GM19328 (cell line): ENCODE measurements around the gene DNAJB1.
"Not testable (repeated sequence)": the region's sequence is repeated elsewhere in the genome, so short reads cannot be mapped to it uniquely, and the experiment has no call there.

Experiments
- ATAC-seq: cut with Tn5 transposase; IDR thresholded peaks from one replicate; pipeline ENCODE4 v1.9.1; 2021; ENCODE audit warnings: mild to moderate bottlenecking, moderate library complexity; ENCODE audit not compliant: unreplicated experiment

DNAJB1 gene

DNA sequence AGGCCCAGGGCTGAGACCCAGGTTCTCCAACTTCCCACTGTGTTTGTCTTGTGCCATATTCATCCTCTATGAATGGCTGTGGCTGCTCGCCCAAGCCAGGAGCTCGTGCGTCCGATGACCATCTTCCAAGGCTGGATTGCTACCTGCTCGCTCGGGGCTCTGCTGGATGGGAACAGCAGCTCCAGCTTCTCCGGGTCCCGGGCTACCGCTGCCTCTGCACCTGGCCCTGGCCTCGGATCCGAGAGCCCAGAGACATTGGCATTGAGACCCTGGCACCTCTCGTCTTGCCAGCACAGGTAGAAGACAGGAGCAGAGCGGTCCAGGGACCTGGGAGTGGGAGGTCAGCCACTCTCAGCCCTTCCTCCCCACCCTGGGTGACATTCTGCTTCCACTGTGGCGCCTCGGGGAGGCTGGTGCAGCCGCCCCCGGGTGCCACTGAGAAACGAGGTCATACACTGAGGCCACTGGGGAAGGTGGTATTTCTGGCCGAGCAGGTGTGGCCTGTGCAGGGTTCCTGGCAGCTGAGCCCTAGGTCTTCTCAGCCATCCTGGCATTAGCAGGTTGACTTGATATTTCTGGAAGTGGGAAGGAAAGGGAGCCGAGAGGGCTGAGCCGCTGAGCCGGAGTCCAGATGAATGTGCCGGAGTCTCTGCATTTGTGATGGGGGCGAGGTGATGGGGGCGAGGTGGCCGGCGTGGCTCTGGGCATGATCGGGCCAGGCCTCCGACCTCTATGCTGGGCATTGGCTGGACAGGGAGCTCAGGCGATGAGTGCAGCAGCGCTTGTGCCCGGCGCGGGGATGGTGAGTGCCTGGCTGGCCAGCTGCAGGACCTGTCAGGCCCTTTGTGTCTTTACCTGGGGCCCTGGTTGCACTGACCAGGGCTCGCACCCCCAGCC lies 35.1 kb upstream of the DNAJB1 start:
- no peak for ATAC-seq

DNA sequence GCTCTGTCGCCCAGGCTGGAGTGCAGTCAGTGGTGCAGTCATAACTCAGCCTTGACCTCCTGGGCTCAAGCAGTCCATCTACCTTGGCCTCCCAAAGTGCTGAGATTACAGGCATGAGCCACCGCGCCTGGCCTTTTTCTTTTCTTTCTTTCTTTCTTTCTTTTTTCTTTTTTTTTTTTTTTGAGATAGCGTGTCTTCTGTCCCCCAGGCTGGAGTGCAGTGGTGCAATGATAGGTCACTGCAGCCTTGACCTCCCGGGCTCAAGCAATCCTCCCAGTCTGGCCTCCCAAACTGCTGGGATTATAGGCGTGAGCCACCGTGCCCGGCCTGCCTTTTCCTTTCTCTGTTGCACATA lies 33.8 kb upstream of the DNAJB1 start:
- not testable (repeated sequence) for ATAC-seq

DNA sequence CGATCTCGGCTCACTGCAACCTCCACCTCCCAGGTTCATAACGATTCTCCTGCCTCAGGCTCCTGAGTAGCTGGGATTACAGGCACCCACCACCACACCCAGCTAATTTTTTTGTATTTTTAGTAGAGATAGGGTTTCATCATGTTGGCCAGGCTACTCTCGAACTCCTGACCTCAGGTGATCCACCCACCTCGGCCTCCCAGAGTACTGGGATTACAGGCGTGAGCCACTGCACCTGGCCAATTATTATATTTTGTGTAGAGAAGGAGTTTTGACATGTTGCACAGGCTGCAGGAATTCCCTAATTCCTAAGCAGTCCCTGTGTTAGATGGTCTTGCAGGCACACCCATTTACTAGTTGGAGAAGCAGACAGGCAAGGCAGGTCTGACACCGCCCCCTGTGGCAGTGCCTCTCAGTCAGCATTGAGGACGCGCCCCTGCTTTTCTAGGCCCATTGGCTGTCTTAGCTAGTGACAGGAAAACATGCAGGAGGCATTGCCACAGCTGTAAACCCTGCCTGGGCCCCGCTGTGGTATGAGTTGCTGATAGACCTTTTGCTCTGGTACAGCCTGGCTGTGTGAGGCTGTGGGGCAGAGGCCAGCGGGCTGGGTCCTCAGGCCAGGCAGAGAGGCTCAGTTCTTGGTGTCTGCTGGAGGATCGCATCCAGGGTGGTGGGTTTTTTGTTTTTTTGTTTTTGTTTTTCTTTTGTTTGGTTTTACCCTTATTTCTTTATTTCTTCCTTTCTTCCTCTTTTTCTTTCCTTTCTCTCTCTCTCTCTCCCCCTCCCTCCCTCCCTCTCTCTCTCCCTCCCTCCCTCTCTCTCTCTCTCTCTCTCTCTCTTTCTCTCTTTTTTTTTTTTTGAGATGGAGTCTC lies 33.2 kb upstream of the DNAJB1 start:
- not testable (repeated sequence) for ATAC-seq

DNA sequence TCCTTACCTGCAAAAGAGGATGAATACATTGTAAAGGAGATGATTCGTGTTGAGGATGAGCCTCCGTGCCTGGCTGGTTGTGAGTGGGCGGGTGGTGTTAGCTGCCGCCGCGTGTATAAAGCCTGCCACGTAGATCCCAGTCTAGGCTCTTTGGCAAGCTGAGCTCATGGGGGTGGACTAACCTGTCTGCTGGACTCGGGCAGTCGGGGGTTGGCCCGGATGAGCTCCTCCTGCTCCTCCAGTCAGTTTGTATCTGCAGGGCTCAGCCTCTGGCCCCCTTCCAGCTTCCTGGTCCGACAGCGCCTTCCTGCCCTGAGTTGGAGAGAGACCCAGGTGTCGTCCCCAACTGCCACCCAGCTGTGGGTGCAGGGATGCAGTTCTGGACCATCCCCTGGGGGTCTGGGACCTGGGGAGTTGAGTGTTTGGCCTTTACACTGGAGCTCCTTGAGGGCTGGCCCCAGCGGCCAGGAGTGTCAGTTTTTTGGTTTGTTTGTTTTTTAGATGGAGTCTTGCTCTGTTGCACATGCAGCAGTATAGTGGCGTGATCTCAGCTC lies 32.1 kb upstream of the DNAJB1 start:
- no peak for ATAC-seq

DNA sequence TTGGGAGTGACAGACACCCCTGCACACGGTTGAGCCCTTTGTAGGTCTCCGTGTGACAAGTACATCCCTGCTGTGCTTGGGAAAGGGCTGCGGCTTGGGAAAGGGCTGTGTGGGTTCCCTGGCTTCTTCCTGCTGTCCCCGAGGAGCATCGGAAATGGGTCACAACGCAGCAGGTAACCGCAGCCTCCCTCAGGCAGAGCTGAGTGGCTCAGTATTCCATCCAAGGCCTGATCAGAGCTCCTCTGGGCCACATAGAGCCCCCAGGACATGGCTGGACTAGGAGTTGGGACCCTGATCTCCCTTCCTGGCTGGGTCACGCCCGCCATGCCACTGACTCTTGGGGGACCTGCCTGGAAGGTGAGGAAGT lies 27.5 kb upstream of the DNAJB1 start:
- ATAC-seq, result no peak

DNA sequence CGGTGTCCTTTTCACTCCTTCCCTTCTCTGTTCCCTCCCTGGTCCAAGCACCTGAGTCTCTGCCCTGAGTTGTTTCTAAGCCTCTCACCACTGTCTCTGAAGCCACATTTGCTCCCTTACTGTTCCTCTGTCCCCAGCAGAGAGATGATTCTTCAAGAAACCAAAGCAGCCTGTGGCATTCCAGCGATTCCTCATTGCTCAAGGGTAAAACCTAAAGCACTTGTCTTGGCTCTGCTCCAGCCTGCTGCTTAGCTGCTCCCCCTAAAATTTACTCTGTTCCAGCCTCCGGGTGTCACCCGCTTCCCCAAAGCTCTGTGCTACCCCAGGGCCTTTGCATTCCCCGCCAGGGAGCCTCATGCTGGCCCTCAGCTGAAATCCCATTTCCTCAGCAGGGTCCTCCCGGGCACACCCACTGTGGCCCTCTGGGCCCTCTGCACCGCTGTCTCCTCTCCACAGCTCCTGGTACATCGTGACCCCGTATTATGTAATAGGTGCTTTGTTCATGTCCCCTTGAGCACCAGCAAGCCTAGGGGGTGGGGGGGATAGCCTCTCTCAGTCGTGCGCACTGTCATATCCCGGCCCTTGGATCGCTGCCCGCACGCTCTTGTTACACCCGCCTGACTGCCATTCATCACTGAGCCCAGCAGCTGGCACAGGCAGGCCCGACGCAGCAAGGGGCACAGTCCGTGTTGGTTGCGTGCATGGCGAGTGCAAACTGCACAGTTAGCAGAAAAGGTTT lies 26.9 kb upstream of the DNAJB1 start:
- ATAC-seq, result no peak

DNA sequence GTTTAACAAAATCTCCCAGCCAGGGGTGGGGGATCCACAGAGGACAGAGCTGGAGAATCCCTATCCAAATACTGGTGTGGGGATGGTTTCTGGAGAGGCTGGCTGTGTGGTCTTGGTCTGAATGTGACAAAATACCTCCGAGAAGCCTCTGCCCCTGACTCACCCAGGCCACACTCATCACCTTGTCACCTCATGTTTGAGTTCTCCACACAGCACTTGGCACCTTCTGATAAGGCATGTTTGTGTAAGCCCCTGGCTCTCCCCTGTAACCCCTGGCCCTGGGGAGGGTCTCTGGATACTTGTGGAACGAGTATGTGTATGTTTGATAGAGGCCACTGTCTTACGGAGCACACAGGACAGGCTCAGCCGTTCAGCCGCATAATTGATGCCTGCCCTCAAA lies 25.9 kb upstream of the DNAJB1 start:
- no peak for ATAC-seq

DNA sequence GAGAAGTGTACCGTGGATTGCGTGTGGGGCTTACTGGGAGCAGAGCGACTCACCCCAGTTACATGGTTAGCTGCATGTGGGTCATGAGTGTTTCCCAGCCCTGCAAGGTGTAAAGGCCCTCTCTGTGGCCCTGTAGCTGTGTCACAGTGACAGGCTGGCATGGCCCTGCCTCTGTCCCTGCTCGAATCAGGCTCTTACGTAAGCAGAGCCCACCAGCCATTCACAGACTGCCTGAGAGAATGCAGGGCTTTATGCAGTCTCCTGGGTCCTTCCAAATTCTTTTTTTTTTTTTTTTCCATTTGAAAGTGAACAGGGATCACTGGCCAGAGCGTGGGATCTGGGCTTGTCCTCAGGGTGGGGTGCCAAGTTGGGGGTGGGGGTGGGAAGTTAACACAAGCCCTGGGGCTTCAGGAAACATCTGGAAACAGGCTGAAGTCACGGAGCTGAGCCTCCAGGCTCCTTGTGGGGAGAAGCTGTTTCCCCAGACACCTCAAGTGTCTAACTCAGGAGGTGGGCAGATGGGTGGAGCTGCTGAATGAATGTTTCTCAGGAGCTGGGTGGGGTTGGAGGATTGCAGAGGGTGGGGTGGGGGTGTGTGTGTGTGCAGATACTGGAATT lies 24.6 kb upstream of the DNAJB1 start:
- no peak for ATAC-seq

DNA sequence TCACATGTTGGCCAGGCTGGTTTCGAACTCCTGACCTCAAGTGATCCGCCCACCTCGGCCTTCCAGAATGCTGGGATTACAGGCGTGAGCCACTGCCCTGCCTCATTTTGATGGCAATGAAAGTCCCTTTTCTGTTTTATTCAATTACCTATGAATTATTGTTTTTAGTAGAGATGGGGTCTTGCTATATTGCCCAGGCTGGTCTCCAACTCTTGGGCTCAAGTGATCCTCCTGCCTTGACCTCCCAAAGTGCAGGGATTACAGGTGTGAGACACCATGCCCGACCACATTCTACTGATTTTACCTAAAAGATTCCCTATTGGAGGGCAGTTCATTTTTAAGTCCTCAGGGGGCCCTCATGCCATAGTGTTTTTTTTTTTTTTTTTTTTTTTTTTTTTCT lies 23.8 kb upstream of the DNAJB1 start:
- ATAC-seq, result not testable (repeated sequence)

DNA sequence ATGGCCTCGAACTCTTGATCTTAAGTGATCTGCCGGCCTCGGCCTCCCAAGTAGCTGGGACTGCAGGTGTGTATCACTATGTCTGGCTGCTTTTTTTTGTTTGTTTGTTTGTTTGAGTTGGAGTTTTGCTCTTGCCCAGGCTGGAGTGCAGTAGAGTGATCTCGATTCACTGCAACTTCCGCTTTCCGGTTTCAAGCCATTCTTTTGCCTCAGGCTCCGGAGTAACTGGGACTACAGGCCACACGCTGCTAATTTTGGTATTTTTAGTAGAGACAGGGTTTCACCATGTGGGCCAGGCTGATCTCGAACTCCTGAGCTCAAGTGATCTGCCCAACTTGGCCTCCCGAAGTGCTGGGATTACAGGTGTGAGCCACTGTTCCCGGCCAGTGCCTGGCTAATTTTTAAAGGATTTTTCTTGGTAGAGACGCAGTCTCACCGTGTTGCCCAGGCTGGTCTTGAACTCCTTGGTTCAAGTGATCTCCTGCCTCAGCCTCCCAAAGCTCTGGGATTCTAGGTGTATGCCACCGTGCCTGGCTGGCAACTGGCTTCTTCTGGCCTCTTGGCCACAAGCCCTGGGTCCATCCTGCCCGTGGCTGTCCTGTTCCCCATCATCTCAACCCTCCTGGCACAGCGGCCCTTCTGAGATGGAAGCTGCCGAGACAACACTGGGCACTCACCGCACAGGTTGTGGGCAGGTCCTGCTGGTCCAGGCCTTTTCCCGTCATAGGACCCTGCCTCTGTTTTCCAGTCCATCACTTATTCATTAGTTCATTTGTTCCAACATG lies 22.7 kb upstream of the DNAJB1 start:
- ATAC-seq, result no peak

DNA sequence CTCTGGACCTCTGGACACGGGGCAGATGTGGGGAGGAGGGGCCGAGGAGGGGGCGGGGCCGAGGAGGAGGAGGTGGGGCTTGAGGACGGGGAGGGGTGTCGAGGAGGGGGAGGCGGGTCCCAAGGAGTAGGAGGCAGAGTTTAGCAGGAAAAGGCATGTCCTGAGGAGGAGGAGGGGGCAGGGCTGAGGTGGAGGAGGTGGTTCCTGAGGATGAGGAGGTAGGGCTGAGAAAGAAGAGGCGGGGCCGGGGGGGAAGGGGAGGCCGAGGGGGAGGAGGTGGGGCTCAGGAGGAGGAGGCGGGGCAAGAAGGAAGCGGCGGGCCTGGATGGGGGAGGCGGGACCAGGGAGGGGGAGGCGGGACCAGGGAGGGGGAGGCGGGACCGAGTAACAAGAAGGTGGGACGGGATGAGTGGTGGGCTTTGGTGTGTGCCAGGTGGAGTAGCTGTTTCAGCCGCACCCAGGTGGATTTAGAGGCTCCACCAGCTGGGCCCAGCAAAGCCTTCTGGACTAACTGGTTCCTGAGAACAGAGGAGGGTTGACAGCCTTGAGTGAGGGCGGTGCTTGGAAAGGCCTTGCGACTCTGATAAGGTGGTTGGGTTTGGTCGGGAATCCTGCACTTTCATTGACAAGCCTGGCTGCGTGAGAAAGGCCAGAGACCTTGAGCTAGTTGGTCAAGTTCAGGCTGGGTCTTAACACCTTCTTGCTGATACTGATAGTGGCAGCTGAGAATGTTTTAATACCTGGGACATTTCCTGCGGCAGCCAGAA lies 18.9 kb upstream of the DNAJB1 start:
- ATAC-seq, result no peak

DNA sequence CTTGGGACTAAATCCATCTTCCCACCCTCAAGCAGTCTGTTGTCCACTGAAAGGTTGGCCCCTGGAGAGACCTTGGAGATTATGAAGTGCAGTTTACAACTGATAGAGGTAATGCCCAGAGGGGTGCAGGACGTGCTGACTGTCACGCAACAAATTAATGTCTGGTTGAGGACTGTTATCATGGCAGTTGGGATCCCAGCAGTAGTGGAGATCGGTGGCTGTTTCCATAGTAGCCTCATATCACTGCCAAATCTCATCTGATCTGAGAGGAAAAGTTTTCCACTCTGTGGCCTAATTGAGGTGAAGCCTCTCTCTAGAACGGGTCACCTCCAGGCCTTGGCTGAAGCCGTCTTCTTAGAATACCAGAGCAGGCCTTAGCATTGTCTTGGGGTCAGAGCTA lies 15.3 kb upstream of the DNAJB1 start:
- no peak for ATAC-seq

DNA sequence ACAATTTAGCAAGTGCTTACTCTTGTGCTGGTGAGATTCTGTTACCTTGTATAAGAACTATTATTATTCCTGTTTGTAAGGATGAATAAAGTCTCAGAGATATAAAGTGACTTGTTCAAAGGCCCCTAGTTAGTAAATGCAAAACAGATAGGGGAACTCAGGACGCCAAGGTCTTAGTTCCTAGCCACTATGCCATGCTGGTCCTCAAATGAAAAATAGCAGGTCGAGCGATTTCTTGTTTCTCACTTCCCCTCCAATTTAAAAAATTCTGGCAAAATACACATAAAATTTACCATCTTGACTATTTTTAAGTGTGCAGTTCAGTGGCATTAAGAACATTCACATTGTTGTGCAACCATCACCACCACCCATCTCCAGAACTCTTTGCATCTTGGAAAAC lies 12.3 kb upstream of the DNAJB1 start:
- no peak for ATAC-seq

DNA sequence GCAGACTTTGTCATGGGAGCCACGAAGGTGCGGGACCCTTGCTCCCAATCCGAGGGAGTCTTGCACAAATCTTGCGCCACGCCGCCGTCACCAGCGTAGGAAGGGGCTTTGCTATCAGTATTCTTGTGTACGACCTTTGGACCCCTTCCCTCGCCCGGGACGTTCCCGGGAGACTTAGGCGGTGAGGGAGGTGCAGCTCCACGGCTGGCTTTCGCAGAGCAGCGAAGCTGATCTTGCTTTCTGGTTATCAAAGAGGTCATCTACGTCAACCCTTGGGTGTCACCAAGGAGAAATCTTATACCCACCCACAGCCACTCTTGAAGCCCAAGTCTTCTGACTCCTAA lies 11.8 kb upstream of the DNAJB1 start:
- ATAC-seq, result no peak

DNA sequence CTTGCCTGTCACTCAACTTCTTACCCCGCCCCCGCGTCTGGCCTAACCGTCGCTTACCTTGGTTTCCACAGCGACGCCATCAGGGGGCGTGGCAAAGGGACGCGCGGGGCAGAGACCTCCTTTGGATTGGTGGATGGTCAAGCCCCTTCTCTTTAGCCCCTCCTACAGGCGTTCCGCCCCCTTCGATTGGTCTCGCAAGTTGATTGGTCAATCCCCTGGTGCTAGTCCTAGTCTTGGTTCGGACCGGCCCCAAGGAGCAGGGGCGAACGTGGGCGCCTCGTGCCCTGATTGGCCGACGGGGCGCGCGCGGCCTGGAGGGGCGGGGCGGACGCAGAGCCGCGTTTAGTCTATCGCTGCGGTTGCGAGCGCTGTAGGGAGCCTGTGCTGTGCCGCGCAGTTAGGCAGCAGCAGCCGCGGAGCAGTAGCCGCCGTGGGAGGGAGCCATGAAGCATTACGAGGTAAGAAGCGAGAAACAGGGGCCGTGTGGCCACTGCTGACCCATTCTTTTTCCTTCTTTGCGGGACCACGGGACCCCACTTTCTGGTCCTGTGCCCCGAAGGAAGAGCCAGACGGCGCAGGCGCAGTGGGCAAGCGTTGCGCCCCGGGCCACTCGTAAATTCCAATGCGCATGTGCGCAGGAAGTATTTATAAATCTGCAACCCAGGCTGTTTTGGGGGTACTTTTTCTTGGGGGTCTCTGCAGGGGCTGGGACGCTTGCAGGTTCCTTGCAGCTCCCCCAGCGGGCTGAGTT lies 11.2 kb upstream of the DNAJB1 start, which contains the start of gene TECR:
TSS of gene TECR (plus strand) at position 341 of the 751 bp plus-strand sequence. CDS start at position 444, 103 bp downstream.
- ATAC-seq, result peak; percentile 93

DNA sequence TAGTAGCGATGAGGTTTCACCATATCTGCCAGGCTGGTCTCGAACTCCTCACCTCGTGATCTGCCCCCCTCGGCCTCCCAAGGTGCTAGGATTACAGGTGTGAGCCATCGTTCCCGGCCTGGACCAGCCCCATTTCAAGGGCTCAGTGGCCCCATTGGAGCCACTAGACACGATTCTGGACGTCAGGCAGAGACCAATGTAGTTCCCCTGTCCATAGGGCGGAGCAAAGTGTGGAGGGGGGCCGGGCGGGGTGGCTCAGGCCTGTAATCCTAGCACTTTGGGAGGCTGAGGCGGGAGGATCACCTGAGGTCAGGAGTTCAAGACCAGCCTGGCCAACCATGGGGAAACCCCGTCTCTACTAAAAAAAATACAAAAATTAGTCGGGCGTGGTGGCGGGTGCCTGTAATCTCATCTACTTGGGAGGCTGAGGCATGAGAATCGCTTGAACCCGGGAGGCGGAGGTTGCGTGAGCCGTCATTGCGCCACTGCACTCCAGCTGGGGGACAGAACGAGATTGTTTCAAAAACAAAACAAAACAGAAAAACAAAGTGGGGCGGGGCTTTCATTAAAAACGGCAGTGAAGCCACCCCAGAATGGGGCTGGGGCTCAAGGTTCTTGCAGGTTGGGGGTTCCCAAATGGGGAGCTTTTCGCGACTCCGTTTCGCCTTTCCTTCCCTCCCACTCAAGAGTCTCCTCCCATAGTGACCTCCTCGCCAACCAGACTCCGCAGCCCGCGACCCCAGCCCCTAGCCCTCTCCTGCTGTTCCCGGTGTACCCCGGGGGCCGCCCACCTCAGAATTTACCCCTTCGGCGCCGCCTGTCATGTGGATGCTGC lies 10.4 kb upstream of the DNAJB1 start:
- no peak for ATAC-seq

DNA sequence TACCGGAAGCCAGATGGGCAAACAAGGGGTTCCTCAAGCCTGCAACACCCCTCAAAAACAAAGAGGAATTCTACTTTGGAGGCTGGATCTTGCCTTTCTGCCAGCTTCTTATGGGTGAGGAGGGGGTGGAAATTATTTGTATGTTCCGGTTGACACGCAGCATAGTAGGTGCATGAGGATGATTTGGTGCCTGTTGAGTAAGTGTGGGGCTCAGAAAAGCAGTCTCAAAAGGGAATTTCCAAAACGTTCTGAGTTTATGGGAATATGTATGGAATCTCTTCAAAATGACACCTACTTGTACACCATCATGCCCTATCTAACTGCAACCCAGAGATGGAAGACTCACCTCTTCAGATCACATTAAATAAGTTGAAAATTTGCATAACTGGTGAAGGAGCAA lies 8.2 kb upstream of the DNAJB1 start:
- ATAC-seq, result no peak

DNA sequence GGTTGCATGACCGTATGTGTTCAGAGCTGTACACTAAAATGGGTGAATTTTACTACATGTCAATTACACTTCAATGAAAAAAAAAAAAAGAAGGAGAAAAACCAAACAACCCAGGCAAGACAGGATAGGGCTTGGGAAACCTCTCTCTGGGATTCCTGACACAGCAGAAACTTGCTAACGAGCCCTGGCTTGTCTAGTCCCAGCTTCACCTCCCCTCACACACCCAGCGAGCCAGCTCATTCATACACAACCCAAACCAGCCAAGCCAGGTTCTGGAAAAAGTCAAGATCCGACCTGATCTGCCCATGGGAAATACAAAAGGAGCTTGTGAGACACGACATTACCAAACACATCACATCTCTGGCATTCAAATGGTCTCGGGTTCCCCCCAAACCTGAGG lies 7.5 kb upstream of the DNAJB1 start:
- ATAC-seq, result no peak
